HL-60 (cell line): ENCODE measurements around the gene TSKS.
A peak's percentile ranks its signal among the peaks of the same experiment; 100 is the strongest.

Experiments
- CTCF ChIP-seq: IDR thresholded peaks from one replicate; pipeline ENCODE4 v1.5.1; 2011; ENCODE audit warnings: low read length, control low read depth, inconsistent platforms; ENCODE audit not compliant: insufficient read depth
- GABPA ChIP-seq: IDR thresholded peaks from 2 replicates; pipeline ENCODE4 v1.6.1; 2012; ENCODE audit warnings: low read depth
- POLR2AphosphoS5 ChIP-seq: IDR thresholded peaks from 2 replicates; pipeline ENCODE4 v1.6.1; 2012; ENCODE audit warnings: low read depth
- REST ChIP-seq: IDR thresholded peaks from 2 replicates; pipeline ENCODE4 v1.6.1; 2012; ENCODE audit warnings: low read depth; ENCODE audit not compliant: insufficient replicate concordance
- SPI1 ChIP-seq: IDR thresholded peaks from 2 replicates; pipeline ENCODE4 v1.6.1; 2012; ENCODE audit warnings: low read depth, mild to moderate bottlenecking, borderline replicate concordance

- TF ChIP-seq CTCF = no peak
- TF ChIP-seq POLR2AphosphoS5 = peak; percentile 44; the same call in 1 of the 2 replicates
- no peak for TF ChIP-seq REST
- TF ChIP-seq SPI1 = peak; percentile 98
- no peak for TF ChIP-seq GABPA
These were observed 44.2 kb upstream of the TSKS start for GRCh38 chr19:49807058-49807903.
